T-helper 2 cell treated with Interferon-gamma antibody and Interleukin-4, amounts not matched to agents 5 μg/mL and 100 μg/mL, for 36 hours (primary cell): ENCODE data around the gene RAD9A.
A peak's percentile ranks its signal among the peaks of the same experiment; 100 is the strongest.

Experiments
- DNase-seq: peaks from one replicate; pipeline ENCODE4 v3.0.0; 2021; ENCODE audit warnings: low spot score
- H3K27ac Mint-ChIP-seq: one replicate; pipeline ENCODE4 v1.8.0; 2021; ENCODE audit warnings: mild to moderate bottlenecking, mixed read lengths
- H3K27me3 Mint-ChIP-seq: one replicate; pipeline ENCODE4 v1.8.0; 2021; ENCODE audit warnings: low read depth, mixed read lengths
- H3K36me3 Mint-ChIP-seq: one replicate; pipeline ENCODE4 v1.8.0; 2021; ENCODE audit warnings: low read depth, mixed read lengths
- H3K4me1 Mint-ChIP-seq: one replicate; pipeline ENCODE4 v1.8.0; 2021; ENCODE audit warnings: low read depth, mixed read lengths
- H3K4me3 Mint-ChIP-seq: one replicate; pipeline ENCODE4 v1.8.0; 2022; ENCODE audit warnings: mild to moderate bottlenecking, moderate library complexity, mixed read lengths
- H3K9me3 Mint-ChIP-seq: one replicate; pipeline ENCODE4 v1.8.0; 2021; ENCODE audit warnings: mixed read lengths

The RAD9A gene

DNA sequence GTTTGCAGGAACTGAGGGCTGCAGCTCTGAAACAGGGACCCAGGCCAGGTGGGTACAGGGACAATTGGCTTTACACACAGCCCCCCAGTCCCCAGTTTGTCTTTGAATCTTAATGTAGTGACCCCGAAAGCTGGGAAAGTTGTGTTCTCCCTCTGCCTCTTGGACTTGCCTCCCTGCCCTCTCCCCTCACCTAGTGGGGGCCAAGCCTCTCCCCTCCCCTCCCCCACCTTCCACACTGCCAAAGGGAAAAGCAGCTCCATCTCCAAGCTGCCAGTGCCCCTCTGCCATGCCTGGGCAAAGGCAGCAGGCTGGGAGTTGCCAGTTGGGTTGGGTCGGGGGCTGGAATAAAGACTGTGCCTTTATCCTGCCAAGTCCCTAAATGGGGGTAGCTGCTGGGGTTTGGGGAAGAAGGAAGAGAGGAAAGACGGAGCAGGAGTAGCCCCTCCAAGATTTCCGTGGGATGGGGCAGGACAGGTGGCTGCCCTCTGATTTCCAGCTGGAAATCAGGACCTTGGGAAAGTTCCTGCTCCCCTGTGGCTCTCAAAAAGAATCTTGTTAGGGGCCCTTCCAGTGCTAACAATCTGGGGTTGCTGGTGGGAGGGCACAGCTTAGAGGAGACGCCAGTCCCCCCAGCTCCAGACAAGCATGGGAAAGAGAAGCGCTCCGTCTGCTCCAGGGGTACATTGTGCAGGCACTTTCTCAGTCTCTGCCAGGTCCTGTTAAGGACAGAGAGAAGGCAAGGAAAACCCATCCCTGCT, 15.5 kb upstream of the RAD9A start:
- Mint-ChIP-seq H3K4me1 (peaks cover 16% of the 10 kb centered on the region), H3K36me3 (no peaks in the 10 kb centered on the region), H3K27ac (no peak overlapping the region), H3K4me3 (no peak overlapping the region), H3K9me3 (no peaks in the 10 kb centered on the region), H3K27me3 (peaks cover 46% of the 10 kb centered on the region)
- no peak for DNase-seq

DNA sequence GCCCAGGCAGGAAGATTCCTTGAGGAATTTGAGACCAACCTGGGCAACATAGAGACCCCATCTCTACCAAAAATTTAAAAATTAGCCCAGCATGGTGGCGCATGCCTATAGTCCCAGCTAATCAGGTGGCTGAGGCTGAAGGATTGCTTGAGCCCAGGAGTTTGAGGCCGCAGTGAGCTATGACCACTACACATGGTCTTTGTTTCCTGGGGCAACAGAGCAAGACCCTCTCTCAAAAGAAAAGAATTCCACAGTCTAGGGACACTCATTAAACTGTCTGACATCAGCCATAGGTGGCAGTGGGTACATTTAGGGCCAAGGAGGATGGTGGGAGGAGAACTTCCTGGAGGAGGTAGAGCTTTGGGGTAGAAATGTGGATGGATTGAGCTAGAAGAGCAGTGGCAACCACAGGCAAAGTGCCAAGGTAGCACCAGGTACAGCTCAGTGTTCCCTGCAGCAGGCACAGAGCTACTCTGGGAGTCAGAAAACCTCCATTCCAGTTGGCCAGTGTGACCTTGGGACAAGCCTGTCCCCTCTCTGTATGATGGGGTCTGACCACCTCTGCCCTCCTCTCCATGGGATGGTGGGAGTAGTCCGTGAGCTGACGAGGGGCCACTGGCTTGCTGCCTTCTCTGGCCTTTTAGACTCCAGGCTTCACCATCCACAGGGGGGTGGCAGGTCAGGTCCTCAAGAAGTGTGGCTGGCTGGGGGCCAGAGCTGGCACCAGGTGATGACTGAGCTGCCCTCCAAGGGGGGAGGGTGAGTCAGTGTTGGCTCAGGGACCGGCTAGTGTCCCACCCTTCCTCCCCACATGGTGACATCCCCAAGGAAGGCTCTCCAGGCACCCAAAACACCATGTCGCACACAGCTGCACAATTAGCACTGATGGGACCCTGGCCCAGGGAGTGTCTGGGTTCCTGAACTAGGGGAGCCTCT, 14.6 kb upstream of the RAD9A start:
- no peak for DNase-seq
- H3K4me1 Mint-ChIP-seq = peaks cover 11% of the 10 kb centered on the region
- no peak overlapping the region for H3K4me3 Mint-ChIP-seq
- H3K27ac Mint-ChIP-seq = no peak overlapping the region
- no peaks in the 10 kb centered on the region for H3K9me3 Mint-ChIP-seq
- no peaks in the 10 kb centered on the region for H3K36me3 Mint-ChIP-seq
- peaks cover 38% of the 10 kb centered on the region for H3K27me3 Mint-ChIP-seq

DNA sequence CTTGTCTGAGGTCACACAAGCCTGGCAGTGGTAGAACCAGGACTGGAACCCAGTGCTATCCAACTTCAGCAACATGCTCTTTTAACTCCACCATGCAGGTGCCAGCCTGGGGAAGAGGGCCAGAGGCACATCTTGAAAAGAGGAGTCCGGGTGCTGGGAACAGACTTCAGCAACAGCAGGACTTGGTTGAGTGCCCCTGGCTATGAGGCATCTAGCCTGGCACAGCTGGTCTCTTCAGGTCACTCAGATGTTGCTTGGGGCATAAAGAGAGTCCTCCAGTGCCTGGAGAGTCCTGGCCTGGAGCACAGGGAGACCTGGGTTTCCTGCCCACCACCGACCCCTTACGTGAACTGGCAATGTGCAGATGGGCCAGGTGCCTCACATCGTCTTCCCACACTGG, 13.2 kb upstream of the RAD9A start:
- Mint-ChIP-seq H3K9me3 (no peaks in the 10 kb centered on the region), H3K27ac (no peak overlapping the region), H3K36me3 (no peaks in the 10 kb centered on the region), H3K27me3 (peaks cover 38% of the 10 kb centered on the region), H3K4me1 (peaks cover 15% of the 10 kb centered on the region), H3K4me3 (no peak overlapping the region)
- no peak for DNase-seq

DNA sequence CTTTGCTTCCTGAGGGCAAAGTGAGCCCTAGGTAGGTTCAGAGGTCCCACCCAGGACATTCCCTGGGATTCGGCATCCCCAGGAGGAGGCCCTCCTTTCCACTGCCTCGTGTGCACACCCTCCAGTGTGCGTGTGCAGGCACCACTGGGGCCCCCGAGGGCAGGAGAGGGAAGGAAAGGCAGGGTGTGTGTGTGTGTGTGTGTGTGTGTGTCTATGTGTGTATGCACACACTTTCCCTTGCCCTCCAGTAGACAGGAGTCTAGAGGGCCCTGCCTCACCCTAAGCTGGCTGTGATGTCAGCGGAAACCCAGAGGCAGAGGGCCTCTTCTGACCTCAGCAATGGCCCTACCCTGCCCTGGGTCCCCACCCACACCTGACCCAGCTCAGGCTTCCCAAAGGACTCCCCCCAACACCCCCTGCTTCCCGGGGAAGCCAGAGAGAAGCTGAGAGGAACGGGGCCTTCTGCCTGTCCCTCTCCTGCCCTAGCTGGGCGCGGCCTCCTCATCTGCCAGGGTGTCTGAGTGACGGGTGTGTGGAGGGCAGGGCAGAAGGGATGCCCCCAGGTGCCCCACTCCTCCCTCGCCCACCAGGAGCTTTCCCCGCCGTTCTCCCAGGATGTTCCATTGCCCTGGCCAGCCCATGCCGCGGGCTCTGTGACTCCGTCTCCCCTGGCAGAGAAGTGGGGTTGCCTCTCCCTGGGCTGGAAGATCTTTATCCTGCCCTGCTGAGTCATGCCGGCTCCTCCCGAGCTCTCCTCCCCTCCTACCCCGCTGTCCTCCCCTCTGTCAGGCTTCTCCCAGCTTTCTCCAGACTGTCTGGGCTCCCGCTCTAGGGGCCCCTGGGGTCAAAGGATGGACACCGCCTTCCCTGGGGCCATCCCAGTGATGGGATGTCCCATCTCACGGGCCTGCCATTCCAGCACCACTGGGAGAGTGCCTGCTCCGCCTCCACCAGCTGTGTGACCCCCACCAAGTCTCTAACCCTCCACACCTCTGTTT, 12.4 kb upstream of the RAD9A start:
- Mint-ChIP-seq H3K4me3 (no peak overlapping the region), H3K36me3 (no peaks in the 10 kb centered on the region), H3K9me3 (no peaks in the 10 kb centered on the region), H3K4me1 (peaks cover 11% of the 10 kb centered on the region), H3K27me3 (peaks cover 33% of the 10 kb centered on the region), H3K27ac (no peak overlapping the region)
- no peak for DNase-seq

DNA sequence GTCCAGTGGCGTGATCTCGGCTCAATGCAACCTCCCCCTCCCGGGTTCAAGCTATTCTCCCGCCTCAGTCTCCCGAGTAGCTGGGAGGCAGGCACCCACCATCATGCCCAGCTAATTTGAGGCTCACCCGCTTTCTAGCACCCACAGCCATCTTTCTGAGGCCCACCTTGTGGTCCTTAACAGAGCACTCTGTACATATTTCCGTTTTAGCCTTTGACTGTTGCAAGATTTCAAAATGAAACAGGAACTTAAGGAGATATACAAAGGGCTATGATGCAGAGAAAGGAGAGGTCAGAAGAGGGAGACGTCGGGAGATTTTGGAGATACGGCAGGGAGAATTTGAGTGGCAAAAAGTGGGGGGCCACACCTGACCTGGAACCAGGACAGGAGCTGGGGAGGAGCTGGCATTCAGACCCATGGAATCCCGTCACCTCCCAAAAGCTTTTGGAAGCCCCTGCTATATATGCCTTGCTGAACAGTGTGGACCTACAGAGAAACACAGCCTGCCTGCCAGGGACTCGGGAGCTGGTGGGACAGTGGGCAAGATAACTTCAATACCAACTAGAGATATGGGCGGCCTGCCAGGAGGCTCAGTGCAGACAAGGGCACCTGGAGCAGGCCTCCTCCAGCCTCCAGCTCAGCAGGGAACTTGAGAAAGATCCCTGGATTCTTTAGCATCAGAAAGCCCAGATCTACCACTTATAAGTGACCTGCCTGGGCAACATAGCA, 10.4 kb upstream of the RAD9A start:
- H3K4me3 Mint-ChIP-seq = no peak overlapping the region
- no peaks in the 10 kb centered on the region for H3K9me3 Mint-ChIP-seq
- no peaks in the 10 kb centered on the region for H3K36me3 Mint-ChIP-seq
- no peak overlapping the region for H3K27ac Mint-ChIP-seq
- DNase-seq = no peak
- H3K4me1 Mint-ChIP-seq = peaks cover 7% of the 10 kb centered on the region
- H3K27me3 Mint-ChIP-seq = peaks cover 30% of the 10 kb centered on the region

DNA sequence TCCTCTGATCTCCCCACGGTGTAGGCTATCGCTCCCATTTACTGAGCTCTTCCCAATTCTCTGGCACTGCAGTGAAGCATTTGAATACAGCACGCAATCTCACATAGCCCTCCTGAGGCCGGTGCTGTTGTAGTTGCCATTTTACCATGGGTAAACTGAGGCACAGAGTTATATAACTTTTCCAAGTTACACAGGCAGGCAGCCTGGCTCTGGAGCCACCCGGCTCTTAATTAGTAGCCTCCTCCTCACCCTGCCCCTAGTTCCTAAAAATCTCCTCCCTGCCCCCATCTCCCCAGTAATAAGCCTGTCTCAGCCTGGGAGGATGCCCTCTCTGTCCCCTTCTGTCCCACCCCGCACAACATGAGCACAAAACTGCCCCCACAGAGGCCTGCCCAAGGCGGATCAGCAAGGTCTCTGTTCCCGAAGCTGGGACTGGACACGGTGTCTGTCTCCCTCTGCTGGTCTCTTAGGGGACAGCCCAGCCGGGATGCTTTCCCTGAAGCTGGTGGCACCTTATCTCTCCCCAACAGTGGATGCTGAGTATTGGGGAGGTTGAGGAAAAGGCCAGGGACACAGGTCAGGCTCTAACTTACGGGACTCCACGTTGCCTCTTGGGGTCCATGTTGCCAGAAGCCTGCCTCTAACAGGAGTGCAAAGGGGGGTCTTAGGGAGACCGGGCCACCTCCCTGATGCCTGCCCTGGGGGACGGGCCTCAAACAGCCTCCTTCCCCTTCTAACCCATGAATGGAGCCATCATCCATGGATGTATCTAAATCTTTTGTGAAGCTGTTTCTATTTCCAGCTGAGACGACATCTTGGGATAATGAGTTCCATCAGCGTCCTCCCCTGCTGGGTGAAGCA, 9.3 kb upstream of the RAD9A start:
- no peaks in the 10 kb centered on the region for H3K36me3 Mint-ChIP-seq
- peak; percentile 75 for DNase-seq
- peaks cover 30% of the 10 kb centered on the region for H3K27me3 Mint-ChIP-seq
- H3K4me1 Mint-ChIP-seq = peaks cover 7% of the 10 kb centered on the region
- H3K9me3 Mint-ChIP-seq = no peaks in the 10 kb centered on the region
- H3K27ac Mint-ChIP-seq = no peak overlapping the region
- H3K4me3 Mint-ChIP-seq = no peak overlapping the region

DNA sequence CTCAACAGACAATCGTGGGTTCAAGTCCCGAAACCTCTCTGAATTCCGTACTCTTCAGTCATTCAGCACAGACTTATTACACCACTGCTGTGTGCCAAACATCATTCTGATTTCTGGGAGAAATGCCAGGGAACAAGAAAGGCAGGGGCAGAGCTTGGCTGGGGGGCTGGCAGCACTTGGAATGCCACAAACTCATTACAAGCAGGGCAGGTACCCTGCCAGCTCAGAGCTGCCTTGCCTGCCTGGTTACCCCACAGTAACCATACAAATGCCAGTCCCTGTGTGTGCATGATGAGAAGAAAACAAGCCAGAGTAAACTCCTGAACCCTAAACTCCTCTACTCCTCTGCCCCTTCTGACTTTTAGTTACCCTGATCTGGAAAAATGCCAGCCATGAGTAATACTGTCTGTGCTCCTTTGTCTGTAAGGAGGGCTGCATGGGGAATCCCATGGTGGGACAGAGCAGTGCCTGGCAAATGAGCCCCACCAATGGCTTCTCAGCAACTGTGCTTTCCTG, 6.9 kb upstream of the RAD9A start:
- no peak overlapping the region for H3K27ac Mint-ChIP-seq
- peaks cover 26% of the 10 kb centered on the region for H3K27me3 Mint-ChIP-seq
- DNase-seq = no peak
- H3K4me1 Mint-ChIP-seq = peaks cover 14% of the 10 kb centered on the region
- H3K4me3 Mint-ChIP-seq = no peak overlapping the region
- no peaks in the 10 kb centered on the region for H3K9me3 Mint-ChIP-seq
- H3K36me3 Mint-ChIP-seq = no peaks in the 10 kb centered on the region

DNA sequence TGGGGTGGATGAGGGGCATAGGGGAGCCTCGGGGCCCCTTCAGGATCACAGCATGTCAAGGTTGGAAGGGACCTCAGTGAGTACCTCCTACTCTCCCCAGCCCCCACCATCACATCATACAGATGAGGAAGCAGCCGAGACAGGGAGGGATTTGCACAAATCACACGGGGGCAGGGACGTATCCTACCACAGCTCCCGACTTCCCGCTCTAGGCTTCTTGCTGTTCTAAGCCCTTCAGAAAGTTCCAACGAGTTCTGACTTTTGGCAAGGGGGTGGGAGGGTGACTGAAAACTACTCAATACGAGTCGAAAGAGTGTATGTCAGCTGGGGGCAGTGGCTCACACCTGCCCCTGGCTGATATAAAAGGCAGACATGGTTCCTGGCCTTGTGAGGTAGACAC, 4.7 kb upstream of the RAD9A start:
- peaks cover 23% of the 10 kb centered on the region for H3K27me3 Mint-ChIP-seq

DNA sequence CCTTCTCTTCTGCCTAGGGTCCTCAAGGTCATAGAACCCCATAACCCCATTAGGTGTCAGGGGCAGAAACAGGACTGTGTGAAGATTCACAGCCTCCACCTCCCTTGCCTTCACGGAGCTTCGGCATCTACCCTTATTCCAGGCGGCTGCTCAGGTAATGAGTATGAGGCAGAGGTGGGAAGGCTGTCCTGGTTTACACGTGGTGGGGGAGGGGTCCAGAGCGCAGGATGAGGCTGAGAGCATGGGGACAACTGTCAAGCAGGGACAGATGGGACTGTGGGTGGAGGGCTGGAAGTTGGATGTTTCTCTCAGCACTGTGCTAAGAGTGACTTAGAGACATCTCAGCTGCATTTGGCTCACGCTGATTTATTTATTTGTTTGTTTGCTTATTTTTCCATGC, 4.3 kb upstream of the RAD9A start:
- DNase-seq = no peak
- Mint-ChIP-seq H3K27ac (no peak overlapping the region), H3K4me1 (peaks cover 12% of the 10 kb centered on the region), H3K27me3 (peaks cover 21% of the 10 kb centered on the region), H3K36me3 (peaks cover 2% of the 10 kb centered on the region), H3K9me3 (no peaks in the 10 kb centered on the region), H3K4me3 (no peak overlapping the region)

More for the DNA sequence above, 4.7 kb upstream of the RAD9A start:
- DNase-seq = no peak
- Mint-ChIP-seq H3K4me1 (peaks cover 15% of the 10 kb centered on the region), H3K36me3 (no peaks in the 10 kb centered on the region), H3K9me3 (no peaks in the 10 kb centered on the region), H3K27ac (no peak overlapping the region), H3K4me3 (no peak overlapping the region)

DNA sequence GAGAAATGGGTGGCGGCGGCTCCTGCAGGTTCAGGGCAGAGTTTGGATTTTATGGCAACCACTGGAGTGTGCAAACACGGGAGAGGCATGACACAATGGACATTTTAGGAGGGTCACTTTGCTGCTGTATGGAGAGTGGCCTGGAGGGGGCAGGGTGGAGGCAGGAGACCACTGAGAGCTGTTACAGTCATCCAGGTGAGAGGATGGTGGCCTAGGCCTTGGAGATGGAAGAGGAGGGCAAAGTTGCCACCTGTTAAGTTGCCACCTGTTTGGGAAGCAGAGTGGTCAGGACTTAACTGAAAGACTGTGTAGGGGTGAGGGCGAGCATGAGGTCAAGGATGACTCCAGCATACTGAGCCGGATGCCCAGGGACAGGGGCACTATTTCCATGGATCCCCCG, 2.3 kb upstream of the RAD9A start:
- Mint-ChIP-seq H3K9me3 (no peaks in the 10 kb centered on the region), H3K27me3 (peaks cover 18% of the 10 kb centered on the region), H3K4me1 (peaks cover 18% of the 10 kb centered on the region), H3K36me3 (peaks cover 15% of the 10 kb centered on the region), H3K27ac (peak overlapping the region; percentile 53), H3K4me3 (peak overlapping the region; percentile 70)
- DNase-seq = peak; percentile 41

DNA sequence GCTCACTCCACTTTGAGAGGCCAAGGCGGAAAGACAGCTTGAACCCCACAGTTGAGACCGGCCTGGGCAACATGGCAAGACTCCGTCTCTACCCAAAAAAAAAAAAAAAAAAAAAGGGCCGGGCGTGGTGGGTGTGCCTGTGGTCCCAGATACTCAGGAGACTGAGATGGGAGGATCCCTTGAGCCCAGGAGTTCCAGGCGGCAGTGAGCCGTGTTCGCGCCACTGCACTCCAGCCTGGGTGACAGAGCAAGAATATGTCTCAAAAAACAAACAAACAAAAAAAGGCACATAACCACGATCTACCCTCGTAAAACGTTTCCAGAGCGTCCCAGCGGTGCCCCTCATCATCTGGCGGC, 861 bp upstream of the RAD9A start:
- Mint-ChIP-seq H3K27me3 (peaks cover 7% of the 10 kb centered on the region), H3K27ac (peak overlapping the region; percentile 60), H3K9me3 (no peaks in the 10 kb centered on the region), H3K4me3 (peak overlapping the region; percentile 97), H3K36me3 (peaks cover 15% of the 10 kb centered on the region), H3K4me1 (peaks cover 18% of the 10 kb centered on the region)
- DNase-seq = no peak

DNA sequence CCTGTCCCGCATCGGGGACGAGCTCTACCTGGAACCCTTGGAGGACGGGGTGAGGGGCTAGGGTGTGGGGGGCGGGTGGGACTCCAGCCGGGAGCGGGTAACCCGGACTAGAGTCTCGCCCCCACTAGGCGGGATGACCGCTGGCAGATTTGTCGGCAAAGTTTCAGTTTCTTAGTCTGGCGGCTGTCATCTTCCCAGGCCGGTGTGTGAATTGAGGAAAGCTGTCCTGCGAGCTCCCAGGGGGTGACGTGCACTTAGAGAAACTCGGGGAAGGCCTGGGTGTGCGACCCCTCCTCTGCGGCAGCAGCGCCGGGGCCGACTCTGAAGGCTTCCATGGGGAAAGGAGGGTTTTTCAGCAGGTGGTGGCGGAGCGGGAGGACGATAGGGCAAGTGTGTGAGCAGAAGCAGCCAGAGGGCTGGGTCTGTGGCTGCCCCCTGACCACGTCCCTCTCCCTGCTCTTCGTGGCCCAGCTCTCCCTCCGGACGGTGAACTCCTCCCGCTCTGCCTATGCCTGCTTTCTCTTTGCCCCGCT, 463 bp downstream of the RAD9A start:
- Mint-ChIP-seq H3K9me3 (no peaks in the 10 kb centered on the region), H3K4me1 (peaks cover 26% of the 10 kb centered on the region), H3K4me3 (peak overlapping the region; percentile 97), H3K27me3 (peaks cover under 1% of the 10 kb centered on the region), H3K27ac (peak overlapping the region; percentile 77), H3K36me3 (peaks cover 25% of the 10 kb centered on the region)
- DNase-seq = no peak
